K562 (cell line): Measurements from ENCODE around the gene APLP1. TPM values are rescaled to one million over a fixed set of nuclear protein-coding genes. Genes with fewer than 3 reads are reported as not detected.

Experiments used
- ARID4B ChIP-seq: sonication (generic); formaldehyde crosslinking; IDR thresholded peaks from 2 replicates; pipeline ENCODE4 v1.8.0; 2022; ENCODE audit warnings: mild to moderate bottlenecking, missing genetic modification reagents
- CHCHD3 ChIP-seq: fragments of 250-450 bp; sonication (Bioruptor Pico); IDR thresholded peaks from 2 replicates; pipeline ENCODE4 v2.1.2; 2022; ENCODE audit warnings: mild to moderate bottlenecking
- DMBX1 ChIP-seq: fragments of 250-450 bp; sonication (Bioruptor Pico); IDR thresholded peaks from 2 replicates; pipeline ENCODE4 v1.8.0; 2022; ENCODE audit warnings: inconsistent platforms, mild to moderate bottlenecking, moderate library complexity, borderline replicate concordance
- ELF1 ChIP-seq: fragments of 200-800 bp; sonication (Bioruptor generic); IDR thresholded peaks from 2 replicates; pipeline ENCODE4 v1.6.1; 2016; ENCODE audit warnings: missing genetic modification characterization, missing compliant biosample characterization
- FOXA3 ChIP-seq, 2 experiments: fragments of 450-650 bp in 1 of 2; sonication (generic) in 1 of 2; formaldehyde crosslinking; IDR thresholded peaks in 1 of 2; conservative IDR thresholded peaks in 1 of 2; 2 replicates each; pipeline versions ENCODE4 v1.4.0 to v1.8.0; 2020 to 2022; ENCODE audit warnings: mild to moderate bottlenecking in 2 of 2, missing genetic modification reagents in 1 of 2
- GABPB1 ChIP-seq: sonication (generic); formaldehyde crosslinking; IDR thresholded peaks from 2 replicates; pipeline ENCODE4 v1.8.0; 2022; ENCODE audit warnings: mild to moderate bottlenecking, missing genetic modification reagents
- GTF3C2 ChIP-seq: IDR thresholded peaks from 3 replicates; pipeline ENCODE4 v1.6.1; 2011; ENCODE audit warnings: borderline replicate concordance, mild to moderate bottlenecking, moderate library complexity; ENCODE audit not compliant: insufficient read length; ENCODE audit errors: extremely low read depth
- MCM2 ChIP-seq: fragments of 450-650 bp; IDR thresholded peaks from 2 replicates; pipeline ENCODE4 v1.6.1; 2017; ENCODE audit warnings: low read depth, mild to moderate bottlenecking
- MYBL2 ChIP-seq, 2 experiments: fragments of 450-650 bp in 1 of 2; sonication (generic) in 1 of 2; formaldehyde crosslinking in 1 of 2; IDR thresholded peaks; 2 replicates each; pipeline versions ENCODE4 v1.6.1 to v1.8.1; 2017 to 2022; ENCODE audit warnings: borderline replicate concordance in 1 of 2, inconsistent platforms in 1 of 2, low read depth in 1 of 2, mild to moderate bottlenecking in 1 of 2, missing genetic modification reagents in 1 of 2, moderate library complexity in 1 of 2
- NEUROD1 ChIP-seq: fragments of 150-350 bp; IDR thresholded peaks from 2 replicates; pipeline ENCODE4 v1.6.1; 2014; ENCODE audit warnings: borderline replicate concordance, low read length, low read depth; ENCODE audit not compliant: partially characterized antibody
- NFE2L1 ChIP-seq: fragments of 450-650 bp; IDR thresholded peaks from 2 replicates; pipeline ENCODE4 v1.6.1; 2016; ENCODE audit warnings: missing genetic modification characterization, low read depth, mild to moderate bottlenecking, missing compliant biosample characterization, moderate library complexity, borderline replicate concordance
- SMARCC2 ChIP-seq: fragments of 450-650 bp; IDR thresholded peaks from 2 replicates; pipeline ENCODE4 v1.6.1; 2017; ENCODE audit warnings: antibody characterized with exemption, moderate library complexity, mild to moderate bottlenecking, low read depth
- STAG1 ChIP-seq: sonication (generic); formaldehyde crosslinking; IDR thresholded peaks from 2 replicates; pipeline ENCODE4 v1.5.0; 2020; ENCODE audit warnings: missing genetic modification reagents, borderline replicate concordance
- TAF1 ChIP-seq: IDR thresholded peaks from 2 replicates; pipeline ENCODE4 v1.6.1; 2011; ENCODE audit warnings: mild to moderate bottlenecking, low read length, moderate library complexity; ENCODE audit not compliant: insufficient read depth, control insufficient read depth, severe bottlenecking; ENCODE audit errors: extremely low read depth
- ZNF57 ChIP-seq: fragments of 450-650 bp; formaldehyde crosslinking; IDR thresholded peaks from 2 replicates; pipeline ENCODE4 v1.4.0; 2020; ENCODE audit warnings: mild to moderate bottlenecking, moderate library complexity
- ZNF717 ChIP-seq: fragments of 250-450 bp; sonication (Bioruptor Pico); IDR thresholded peaks from 2 replicates; pipeline ENCODE4 v1.5.0; 2021
- ZNF785 ChIP-seq: fragments of 250-450 bp; sonication (Bioruptor Pico); IDR thresholded peaks from 2 replicates; pipeline ENCODE4 v1.4.0; 2020; ENCODE audit warnings: mild to moderate bottlenecking
- polyA plus RNA-seq, 8 experiments: library from polyadenylated mRNA; depleted of rRNA in 4 of 8; stranded (reverse) in 5 of 8; unstranded in 3 of 8; fragments of >200 nt; fragmentation: Nextera tagmentation in 2 of 8; fragmentation: Illumina TruSeq in 1 of 8; extraction: Ambion mirVana in 2 of 8; extraction: Trizol in 1 of 8; gene quantifications; 2 replicates each; pipeline versions ENCODE4 v1.2.1 to v1.2.3, GENCODE V29; 2011 to 2014; ENCODE audit warnings: inconsistent platforms in 1 of 8, missing spikeins in 1 of 8
- total RNA-seq, 7 experiments: library from RNA; depleted of rRNA in 6 of 7; stranded (reverse); fragments of >200 nt in 6 of 7; fragmentation: Illumina TruSeq in 2 of 7; extraction: Trizol in 2 of 7; gene quantifications; 2 replicates each; pipeline versions ENCODE4 v1.2.1 to v1.2.3, GENCODE V29; 2011 to 2021; ENCODE audit warnings: low replicate concordance in 1 of 7
- TF ChIP-seq, protein P1 (sequence below): sonication (generic); IDR thresholded peaks from 2 replicates; pipeline ENCODE4 v1.6.1; 2016

The APLP1 gene
- total and polyA plus RNA-seq, 9 of the 15 experiments (the other 6 are each of a cell fraction or from before 2014, with no cell fraction given) = 0.69 to 9.9 (median 4.7) TPM

DNA sequence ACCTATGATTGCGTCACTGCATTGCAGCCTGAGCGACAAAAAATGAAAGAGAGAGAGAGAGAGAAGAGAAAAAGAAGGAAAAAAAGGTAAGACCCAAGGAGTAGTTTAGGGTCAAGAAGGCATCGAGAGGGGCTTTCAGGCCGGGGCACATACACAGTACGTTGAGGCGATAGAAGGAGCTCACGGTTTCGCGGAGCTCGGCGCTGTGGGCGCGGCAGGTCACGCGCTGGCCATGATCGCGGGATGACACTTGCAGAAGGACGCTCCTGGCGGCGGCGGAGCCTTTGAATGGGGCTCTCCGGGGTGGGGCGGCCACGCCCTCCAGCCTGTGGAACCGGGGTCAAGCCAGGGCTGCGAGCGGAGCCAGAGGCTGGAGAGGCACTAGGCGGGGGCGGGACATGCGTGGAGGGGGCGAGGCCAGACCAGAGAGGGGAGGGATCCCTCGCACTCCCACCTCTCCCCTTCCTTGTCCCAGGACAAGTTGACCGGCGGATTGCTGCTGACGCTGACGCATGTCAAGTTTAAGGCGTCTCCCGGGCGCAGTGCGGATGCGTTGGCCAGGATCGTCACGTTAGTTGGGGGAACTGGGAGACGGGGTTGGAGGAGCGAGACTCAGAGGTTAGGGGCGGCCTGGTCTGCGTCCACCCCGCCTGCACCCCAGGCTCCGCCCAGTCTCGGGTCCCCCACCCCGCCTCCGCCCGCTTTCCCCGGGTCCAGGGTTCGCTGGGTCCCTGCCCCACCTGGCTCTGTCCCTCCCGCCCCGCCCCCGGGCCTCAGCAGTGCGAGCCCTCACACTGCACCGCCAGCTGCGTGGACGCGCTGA lies 22.9 kb upstream of the APLP1 start (continued):
- TF ChIP-seq, protein P1, sequence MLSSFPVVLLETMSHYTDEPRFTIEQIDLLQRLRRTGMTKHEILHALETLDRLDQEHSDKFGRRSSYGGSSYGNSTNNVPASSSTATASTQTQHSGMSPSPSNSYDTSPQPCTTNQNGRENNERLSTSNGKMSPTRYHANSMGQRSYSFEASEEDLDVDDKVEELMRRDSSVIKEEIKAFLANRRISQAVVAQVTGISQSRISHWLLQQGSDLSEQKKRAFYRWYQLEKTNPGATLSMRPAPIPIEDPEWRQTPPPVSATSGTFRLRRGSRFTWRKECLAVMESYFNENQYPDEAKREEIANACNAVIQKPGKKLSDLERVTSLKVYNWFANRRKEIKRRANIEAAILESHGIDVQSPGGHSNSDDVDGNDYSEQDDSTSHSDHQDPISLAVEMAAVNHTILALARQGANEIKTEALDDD = no peak
- TF ChIP-seq ZNF785 (no peak), GABPB1 (CRISPR knock-in tag) (peak; percentile 52), DMBX1 (CRISPR knock-in tag) (no peak), ARID4B (CRISPR knock-in tag) (no peak), NFE2L1 (tag) (no peak), MCM2 (no peak), ZNF717 (CRISPR knock-in tag) (no peak), ZNF57 (CRISPR knock-in tag) (no peak), SMARCC2 (no peak), STAG1 (CRISPR knock-in tag) (no peak), ELF1 (tag) (no peak), FOXA3 (CRISPR knock-in tag; conservative IDR thresholded peaks at IDR 0.05 in 1 of 2, IDR thresholded peaks at IDR 0.05 in 1 of 2) (no peak), TAF1 (no peak), CHCHD3 (CRISPR knock-in tag) (no peak), GTF3C2 (no peak), NEUROD1 (no peak), MYBL2 (IDR thresholded peaks at IDR 0.05; ENCODE audit: low read depth) (no peak), MYBL2 (CRISPR knock-in tag; IDR thresholded peaks at IDR 0.05; ENCODE audit: borderline replicate concordance) (no peak)
